ENCODE measurements around the gene ARID1B. TPM values are rescaled to one million over a fixed set of nuclear protein-coding genes. Genes with fewer than 3 reads are reported as not detected.

The ARID1B gene
- total RNA-seq, 1 experiment from 2014 or later = 35.6 TPM

GRCh38 chr6:157107915-157108651, 330.9 kb downstream of the ARID1B start:
- no peak overlapping the region for H2AFZ ChIP-seq (ENCODE audit: low read depth, low read length, poor library complexity, severe bottlenecking)
- no peaks in the 10 kb centered on the region for H3K9me2 ChIP-seq (ENCODE audit: insufficient read depth)
- H3K9me3 ChIP-seq (ENCODE audit: control insufficient read depth in 1 of 2, insufficient read depth in 1 of 2, low read depth in 1 of 2, low read length in 2 of 2) = no peaks in the 10 kb centered on the region
- CTCF ChIA-PET = no interaction called here
- no peaks in the 10 kb centered on the region for H4K20me1 ChIP-seq (ENCODE audit: insufficient read depth)
- TF ChIP-seq CTCF (IDR thresholded peaks at IDR 0.05 in 2 of 3, conservative IDR thresholded peaks at IDR 0.05 in 1 of 3; ENCODE audit: borderline replicate concordance in 1 of 3, insufficient read depth in 1 of 3, low read depth in 2 of 3, low read length in 2 of 3) = no peak
- TF ChIP-seq SIN3A (IDR thresholded peaks at IDR 0.05; ENCODE audit: low read depth) = no peak
- TF ChIP-seq ELF1 (IDR thresholded peaks at IDR 0.05; ENCODE audit: borderline replicate concordance, low read depth) = no peak
- intact Hi-C loops (cut with micrococcal nuclease) = no loop called here
- RAD21 ChIA-PET (ENCODE audit: low non-redundant PET in 1 of 2, low total read pairs in 2 of 2, uncharacterized antibody in 2 of 2, unreplicated experiment in 2 of 2) = no interaction called here
- peaks cover 0 to 19% of the 10 kb centered on the region in 2 experiments; a peak in 2 of 4 replicates for H3K4me1 ChIP-seq (ENCODE audit: control insufficient read depth in 1 of 2, insufficient read depth in 2 of 2, low read length in 2 of 2)
- ATAC-seq (no peak), DNase-seq (ENCODE audit: low read depth, low spot score) (no peak)
- no peak overlapping the region for H3K4me2 ChIP-seq (ENCODE audit: low read length)
- no TSS peak for BruUV-seq (replicated peaks)
- no peak overlapping the region for H3K9ac ChIP-seq (ENCODE audit: low read length)
- H3K27me3 ChIP-seq (ENCODE audit: insufficient read depth, low read length) = no peaks in the 10 kb centered on the region
- H3K27ac ChIP-seq (ENCODE audit: low read depth, low read length) = no peak overlapping the region
- POLR2A ChIA-PET = no interaction called here
- no peaks in the 10 kb centered on the region for H3K79me2 ChIP-seq (ENCODE audit: insufficient read depth, low read length)
- H3K36me3 ChIP-seq (ENCODE audit: control insufficient read depth in 1 of 2, insufficient read depth in 2 of 2, low read length in 2 of 2) = no peaks in the 10 kb centered on the region
- H3K4me3 ChIP-seq (replicated peaks in 1 of 2; ENCODE audit: low read depth in 1 of 2, low read length in 2 of 2) = no peak overlapping the region

GRCh38 chr6:157108923-157109322, 331.7 kb downstream of the ARID1B start:
- Histone ChIP-seq H3K27ac (ENCODE audit: low read depth, low read length) (no peak overlapping the region), H3K9me3 (ENCODE audit: control insufficient read depth in 1 of 2, insufficient read depth in 1 of 2, low read depth in 1 of 2, low read length in 2 of 2) (no peaks in the 10 kb centered on the region), H3K4me1 (ENCODE audit: control insufficient read depth in 1 of 2, insufficient read depth in 2 of 2, low read length in 2 of 2) (peaks cover 0 to 19% of the 10 kb centered on the region in 2 experiments; a peak in 2 of 4 replicates), H3K4me3 (replicated peaks in 1 of 2; ENCODE audit: low read depth in 1 of 2, low read length in 2 of 2) (no peak overlapping the region), H3K9ac (ENCODE audit: low read length) (no peak overlapping the region), H3K4me2 (ENCODE audit: low read length) (no peak overlapping the region), H2AFZ (ENCODE audit: low read depth, low read length, poor library complexity, severe bottlenecking) (no peak overlapping the region), H3K36me3 (ENCODE audit: control insufficient read depth in 1 of 2, insufficient read depth in 2 of 2, low read length in 2 of 2) (no peaks in the 10 kb centered on the region), H3K9me2 (ENCODE audit: insufficient read depth) (no peaks in the 10 kb centered on the region), H3K79me2 (ENCODE audit: insufficient read depth, low read length) (no peaks in the 10 kb centered on the region), H3K27me3 (ENCODE audit: insufficient read depth, low read length) (no peaks in the 10 kb centered on the region), H4K20me1 (ENCODE audit: insufficient read depth) (no peaks in the 10 kb centered on the region)
- RAD21 ChIA-PET (ENCODE audit: low non-redundant PET in 1 of 2, low total read pairs in 2 of 2, uncharacterized antibody in 2 of 2, unreplicated experiment in 2 of 2) = no interaction called here
- intact Hi-C loops (cut with micrococcal nuclease) = no loop called here
- ATAC-seq = no peak
- CTCF ChIA-PET = no interaction called here
- no peak for DNase-seq (ENCODE audit: low read depth, low spot score)
- POLR2A ChIA-PET = no interaction called here
- no TSS peak for BruUV-seq (replicated peaks)
- TF ChIP-seq JUND (IDR thresholded peaks at IDR 0.05) = no peak
